K562 (cell line): ENCODE measurements around the gene FBXL13. TPM values are rescaled to one million over a fixed set of nuclear protein-coding genes. Genes with fewer than 3 reads are reported as not detected.

Source experiments
- BCL6 ChIP-seq: fragments of 250-450 bp; sonication (Bioruptor Pico); IDR thresholded peaks from 2 replicates; pipeline ENCODE4 v1.4.0; 2020
- FOXA3 ChIP-seq, 2 experiments: fragments of 450-650 bp in 1 of 2; sonication (generic) in 1 of 2; formaldehyde crosslinking; IDR thresholded peaks in 1 of 2; conservative IDR thresholded peaks in 1 of 2; 2 replicates each; pipeline versions ENCODE4 v1.4.0 to v1.8.0; 2020 to 2022; ENCODE audit warnings: mild to moderate bottlenecking in 2 of 2, missing genetic modification reagents in 1 of 2
- HDAC1 ChIP-seq, 2 experiments: fragments of 450-650 bp; IDR thresholded peaks; 2 replicates each; pipeline ENCODE4 v1.6.1; 2016 to 2017; ENCODE audit warnings: inconsistent platforms in 1 of 2, mild to moderate bottlenecking in 1 of 2, moderate library complexity in 1 of 2
- HDAC2 ChIP-seq: fragments of 450-650 bp; IDR thresholded peaks from 2 replicates; pipeline ENCODE4 v1.6.1; 2016; ENCODE audit warnings: mild to moderate bottlenecking
- ILK ChIP-seq: fragments of 450-650 bp; IDR thresholded peaks from 2 replicates; pipeline ENCODE4 v1.6.1; 2016; ENCODE audit warnings: missing genetic modification characterization, low read depth, mild to moderate bottlenecking, missing compliant biosample characterization, moderate library complexity, borderline replicate concordance
- KLF6 ChIP-seq: fragments of 250-450 bp; sonication (Bioruptor Pico); IDR thresholded peaks from 2 replicates; pipeline ENCODE4 v1.4.0; 2020; ENCODE audit warnings: mild to moderate bottlenecking, moderate library complexity, borderline replicate concordance
- MAFG ChIP-seq: fragments of 450-650 bp; conservative IDR thresholded peaks from 2 replicates; pipeline ENCODE4 v1.6.1; 2016; ENCODE audit warnings: missing genetic modification characterization, missing compliant biosample characterization
- MAX ChIP-seq: sonication (generic); formaldehyde crosslinking; IDR thresholded peaks from 2 replicates; pipeline ENCODE4 v1.9.0; 2022; ENCODE audit warnings: mild to moderate bottlenecking, missing genetic modification reagents
- MCM2 ChIP-seq: fragments of 450-650 bp; IDR thresholded peaks from 2 replicates; pipeline ENCODE4 v1.6.1; 2017; ENCODE audit warnings: low read depth, mild to moderate bottlenecking
- NCOA2 ChIP-seq, 2 experiments: fragments of 450-650 bp; IDR thresholded peaks; 2 replicates each; pipeline ENCODE4 v1.6.1; 2018; ENCODE audit warnings: mild to moderate bottlenecking in 2 of 2, moderate library complexity in 1 of 2; ENCODE audit not compliant: partially characterized antibody in 2 of 2
- PBX2 ChIP-seq, 2 experiments: IDR thresholded peaks in 1 of 2; conservative IDR thresholded peaks in 1 of 2; 2 replicates each; pipeline ENCODE4 v1.6.1; 2016; ENCODE audit warnings: low read depth in 2 of 2, mild to moderate bottlenecking in 1 of 2, missing compliant biosample characterization in 1 of 2, missing genetic modification characterization in 1 of 2, moderate library complexity in 1 of 2
- PHB2 ChIP-seq: fragments of 450-650 bp; IDR thresholded peaks from 2 replicates; pipeline ENCODE4 v1.6.1; 2017; ENCODE audit warnings: low read depth
- PYGO2 ChIP-seq: fragments of 450-650 bp; IDR thresholded peaks from 2 replicates; pipeline ENCODE4 v1.6.1; 2016; ENCODE audit warnings: mild to moderate bottlenecking, missing genetic modification characterization, moderate library complexity, missing compliant biosample characterization
- SMAD3 ChIP-seq: fragments of 450-650 bp; formaldehyde crosslinking; conservative IDR thresholded peaks from 2 replicates; pipeline ENCODE4 v1.4.0; 2020; ENCODE audit warnings: mild to moderate bottlenecking
- SMARCE1 ChIP-seq: fragments of 450-650 bp; IDR thresholded peaks from 2 replicates; pipeline ENCODE4 v1.7.1; 2016; ENCODE audit warnings: mild to moderate bottlenecking
- TAF1 ChIP-seq: IDR thresholded peaks from 2 replicates; pipeline ENCODE4 v1.6.1; 2011; ENCODE audit warnings: mild to moderate bottlenecking, low read length, moderate library complexity; ENCODE audit not compliant: insufficient read depth, control insufficient read depth, severe bottlenecking; ENCODE audit errors: extremely low read depth
- TAF9B ChIP-seq: fragments of 450-650 bp; IDR thresholded peaks from 2 replicates; pipeline ENCODE4 v1.6.1; 2018; ENCODE audit warnings: mild to moderate bottlenecking; ENCODE audit not compliant: partially characterized antibody
- TAL1 ChIP-seq: fragments of 450-650 bp; IDR thresholded peaks from 2 replicates; pipeline ENCODE4 v1.6.1; 2016; ENCODE audit warnings: mild to moderate bottlenecking
- TBP ChIP-seq: optimal IDR thresholded peaks from 2 replicates; pipeline ENCODE3; 2011; ENCODE audit warnings: low read depth, low read length, improper control_type of control experiment
- ZBTB12 ChIP-seq: fragments of 250-450 bp; sonication (Bioruptor Pico); IDR thresholded peaks from 2 replicates; pipeline ENCODE4 v1.4.0; 2020
- ZBTB9 ChIP-seq: fragments of 450-650 bp; formaldehyde crosslinking; IDR thresholded peaks from 2 replicates; pipeline ENCODE4 v1.4.0; 2020; ENCODE audit warnings: mild to moderate bottlenecking, moderate library complexity
- ZNF232 ChIP-seq: sonication (generic); formaldehyde crosslinking; IDR thresholded peaks from 2 replicates; pipeline ENCODE4 v1.8.0; 2022; ENCODE audit warnings: mild to moderate bottlenecking, missing genetic modification reagents
- ZNF830 ChIP-seq: fragments of 250-450 bp; sonication (Bioruptor Pico); IDR thresholded peaks from 2 replicates; pipeline ENCODE4 v1.5.0; 2021; ENCODE audit warnings: mild to moderate bottlenecking
- polyA plus RNA-seq, 8 experiments: library from polyadenylated mRNA; depleted of rRNA in 4 of 8; stranded (reverse) in 5 of 8; unstranded in 3 of 8; fragments of >200 nt; fragmentation: Nextera tagmentation in 2 of 8; fragmentation: Illumina TruSeq in 1 of 8; extraction: Ambion mirVana in 2 of 8; extraction: Trizol in 1 of 8; gene quantifications; 2 replicates each; pipeline versions ENCODE4 v1.2.1 to v1.2.3, GENCODE V29; 2011 to 2014; ENCODE audit warnings: inconsistent platforms in 1 of 8, missing spikeins in 1 of 8
- total RNA-seq, 7 experiments: library from RNA; depleted of rRNA in 6 of 7; stranded (reverse); fragments of >200 nt in 6 of 7; fragmentation: Illumina TruSeq in 2 of 7; extraction: Trizol in 2 of 7; gene quantifications; 2 replicates each; pipeline versions ENCODE4 v1.2.1 to v1.2.3, GENCODE V29; 2011 to 2021; ENCODE audit warnings: low replicate concordance in 1 of 7

The FBXL13 gene
- total and polyA plus RNA-seq, 9 of the 15 experiments (the other 6 are each of a cell fraction or from before 2014, with no cell fraction given): 16.3 to 55.0 (median 25.4) TPM

GRCh38 chr7:102992938-102993717 is 81.5 kb downstream of the FBXL13 start (continued):
- TF ChIP-seq MAX (CRISPR knock-in tag) (no peak; the same call in 1 of the 2 replicates), ZBTB12 (CRISPR knock-in tag) (peak; percentile 52; the same call in 1 of the 2 replicates), ZNF232 (no peak), SMAD3 (CRISPR knock-in tag) (peak; percentile 87), TBP (peak; percentile 11), PBX2 (CRISPR knock-in tag; IDR thresholded peaks at IDR 0.05; ENCODE audit: low read depth) (no peak), PBX2 (tag; conservative IDR thresholded peaks at IDR 0.05; ENCODE audit: low read depth) (0 out of 2 replicates have a peak, but pooled peaks have one; percentile 6), FOXA3 (CRISPR knock-in tag; conservative IDR thresholded peaks at IDR 0.05 in 1 of 2, IDR thresholded peaks at IDR 0.05 in 1 of 2) (peak; percentile 64 to 83; a peak in 3 of 4 replicates), TAF1 (no peak), TAL1 (peak; percentile 93), HDAC2 (peak; percentile 86), ILK (no peak), ZNF830 (no peak), BCL6 (CRISPR knock-in tag) (0 out of 2 replicates have a peak, but pooled peaks have one; percentile 25), MCM2 (no peak), HDAC1 (IDR thresholded peaks at IDR 0.05) (peak in 1 of 2 experiments; percentile 88; a peak in 3 of 4 replicates), ZBTB9 (peak; percentile 64), KLF6 (CRISPR knock-in tag) (no peak), PYGO2 (tag) (peak; percentile 76), MAFG (peak; percentile 30; the same call in 1 of the 2 replicates), PHB2 (peak; percentile 59; the same call in 1 of the 2 replicates), SMARCE1 (peak; percentile 98), NCOA2 (IDR thresholded peaks at IDR 0.05; ENCODE audit: partially characterized antibody in 2 of 2) (peak in 1 of 2 experiments; percentile 51), TAF9B (peak; percentile 61)
